ENCODE measurements around the gene CFAP107.
"Not testable (repeated sequence)": the region's sequence is repeated elsewhere in the genome, so short reads cannot be mapped to it uniquely, and the experiment has no call there.

The CFAP107 gene, protein sequence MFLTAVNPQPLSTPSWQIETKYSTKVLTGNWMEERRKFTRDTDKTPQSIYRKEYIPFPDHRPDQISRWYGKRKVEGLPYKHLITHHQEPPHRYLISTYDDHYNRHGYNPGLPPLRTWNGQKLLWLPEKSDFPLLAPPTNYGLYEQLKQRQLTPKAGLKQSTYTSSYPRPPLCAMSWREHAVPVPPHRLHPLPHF

DNA sequence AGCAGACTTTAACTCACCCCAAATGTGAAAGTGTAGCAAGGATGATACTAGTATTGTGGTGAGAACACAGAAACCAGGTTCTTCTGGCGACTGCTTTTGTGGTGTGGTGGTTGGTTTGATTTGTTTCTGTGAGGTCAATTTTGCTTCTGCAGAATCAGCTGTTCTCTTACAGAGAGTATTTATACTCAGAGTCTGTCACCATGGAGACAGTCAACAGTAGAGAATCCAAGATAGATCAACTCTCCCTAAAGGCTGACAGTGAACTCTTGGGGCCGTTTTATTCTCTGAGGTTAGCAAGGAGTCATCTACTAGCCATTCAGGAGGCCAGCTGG lies at the start of gene CFAP107:
Gene CFAP107 (plus strand): TSS at position 209 of the 332 bp plus-strand sequence. CDS start 231 bp downstream, outside the sequence.
- DNase-seq = no peak

DNA sequence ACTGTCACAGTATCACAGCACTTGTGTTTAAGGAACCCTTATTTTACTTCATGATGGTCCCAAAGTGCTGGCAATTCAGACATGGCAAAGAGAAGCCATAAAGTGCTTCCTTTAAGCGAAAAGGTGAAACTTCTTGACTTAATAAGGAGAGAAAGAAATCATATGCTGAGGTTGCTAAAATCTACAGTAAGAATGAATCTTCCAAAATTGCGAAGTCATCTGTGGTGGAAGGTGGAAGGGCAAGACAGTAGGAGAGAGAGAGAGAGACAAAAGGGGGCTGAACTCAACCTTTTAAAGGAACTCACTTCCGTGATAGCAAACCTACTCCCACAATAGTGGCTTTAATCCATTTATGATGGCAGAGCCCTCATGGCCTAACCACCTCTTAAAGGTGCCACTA lies 49.3 kb upstream of the CFAP107 start:
- no peak for DNase-seq

DNA sequence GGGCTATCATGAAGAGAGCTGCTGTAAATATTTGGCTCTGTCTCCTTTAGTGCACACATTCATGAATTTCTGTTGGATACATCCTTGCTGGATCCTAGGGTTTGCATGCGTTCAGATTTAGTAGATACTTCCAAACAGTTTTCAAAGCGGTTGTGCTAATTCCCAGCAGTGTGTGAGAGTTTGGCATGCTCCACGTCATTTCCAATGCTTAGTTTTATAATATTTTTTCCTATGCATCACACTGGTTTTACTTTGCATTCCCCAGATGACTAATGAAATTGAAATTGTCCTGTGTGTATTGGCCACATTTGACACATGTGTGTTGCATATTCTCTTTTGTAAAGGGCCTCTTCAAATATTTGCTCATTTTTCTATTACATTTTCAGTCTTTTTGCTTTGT lies 48.6 kb upstream of the CFAP107 start:
- DNase-seq = no peak

DNA sequence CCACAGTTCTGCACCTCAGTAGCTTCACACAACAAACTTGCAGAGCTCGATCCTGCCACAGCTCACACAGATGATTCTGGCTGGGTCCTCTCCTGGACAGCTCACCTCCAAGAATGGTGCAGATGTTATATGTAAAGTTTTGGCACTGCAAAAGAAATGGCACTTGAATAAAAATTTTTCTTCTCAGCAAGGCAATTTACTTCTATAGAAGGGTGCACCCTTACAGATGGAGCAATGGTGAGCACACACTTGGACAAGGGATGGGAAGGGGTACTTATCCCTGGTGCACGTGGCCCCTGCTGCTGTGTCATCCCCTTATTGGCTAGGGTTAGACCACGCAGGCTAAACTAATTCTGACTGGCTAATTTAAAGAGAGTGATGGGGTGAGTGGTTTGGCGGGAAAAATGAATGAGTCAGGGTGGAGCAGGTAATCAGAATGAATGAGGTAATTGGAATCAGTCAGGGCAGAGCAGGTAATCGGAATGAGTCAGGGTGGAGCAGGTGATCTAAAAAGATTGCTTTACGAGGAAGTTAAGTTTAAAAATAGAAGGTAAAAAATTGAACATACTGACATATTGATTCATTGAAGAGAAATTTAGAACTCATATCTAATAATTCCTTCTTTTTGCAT lies 42.1 kb upstream of the CFAP107 start:
- no peak for DNase-seq

DNA sequence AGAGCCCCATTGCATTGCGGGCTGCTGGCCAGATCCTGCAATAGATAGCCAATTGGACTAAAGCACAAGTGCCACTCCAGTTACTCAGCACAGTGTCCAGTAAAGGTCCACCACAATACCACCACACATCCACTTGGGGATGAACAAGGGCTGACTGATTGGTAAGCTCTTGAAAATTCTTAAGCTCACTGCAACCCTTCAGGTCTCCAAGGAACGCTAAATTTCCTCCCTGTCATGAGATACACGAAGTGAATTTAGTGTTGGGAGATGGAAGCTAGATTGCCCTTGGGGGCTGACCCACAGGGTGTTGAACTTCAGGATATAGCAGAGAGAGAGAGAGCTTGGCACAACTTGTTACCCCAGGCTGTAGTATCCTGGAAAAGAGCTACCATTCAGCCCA lies 39.9 kb upstream of the CFAP107 start:
- DNase-seq = no peak

DNA sequence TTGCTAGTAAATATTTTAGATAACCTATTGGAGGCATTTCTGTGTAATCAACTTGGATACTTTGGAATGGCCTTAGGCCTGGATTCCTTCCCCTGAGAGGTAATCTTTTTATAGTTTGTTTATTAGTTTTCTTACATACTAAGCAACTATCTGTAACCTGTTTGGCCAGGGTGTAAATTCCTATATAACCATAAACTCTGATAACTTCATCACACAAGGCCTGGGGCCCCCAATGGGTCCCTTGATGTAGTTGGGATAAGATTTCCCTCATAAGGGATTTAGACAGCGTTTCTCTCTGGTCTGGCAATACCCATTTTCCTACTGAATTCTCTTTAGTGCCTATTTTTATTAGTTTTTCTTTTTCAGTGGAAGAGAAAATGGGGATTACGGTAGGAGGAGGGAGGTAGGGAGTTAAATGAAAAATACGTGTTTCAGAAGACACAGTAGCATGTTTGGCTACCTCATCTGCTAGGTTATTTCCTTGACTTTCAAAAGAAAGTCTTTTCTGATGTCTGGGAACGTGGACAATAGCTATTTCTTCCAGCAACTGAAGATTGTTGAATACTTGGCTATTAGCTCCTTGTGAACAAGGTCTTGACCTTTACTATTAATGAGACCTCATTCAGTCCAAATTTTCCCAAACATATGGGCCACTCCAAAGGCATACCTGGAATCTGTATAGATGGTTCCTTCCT lies 37.5 kb upstream of the CFAP107 start:
- DNase-seq = no peak

DNA sequence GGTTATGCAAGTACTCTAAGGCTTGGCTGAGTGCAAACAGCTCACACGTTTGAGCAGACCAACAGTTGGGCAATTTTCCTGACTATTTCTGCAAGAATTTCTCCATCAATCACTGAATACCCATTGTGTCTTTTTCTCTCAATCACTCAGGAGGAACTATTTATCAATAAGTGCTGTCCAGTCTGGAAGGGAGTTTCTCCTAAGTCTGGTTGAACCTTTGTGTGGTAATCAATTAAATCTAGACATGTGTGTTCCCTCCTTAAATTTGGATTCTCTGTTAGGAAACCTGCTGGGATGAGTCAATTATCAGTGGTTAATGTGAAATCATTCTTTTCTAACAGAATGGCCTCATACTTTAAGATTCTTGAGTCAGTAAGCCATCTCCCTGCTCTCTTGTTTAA lies 36.9 kb upstream of the CFAP107 start:
- DNase-seq = no peak

DNA sequence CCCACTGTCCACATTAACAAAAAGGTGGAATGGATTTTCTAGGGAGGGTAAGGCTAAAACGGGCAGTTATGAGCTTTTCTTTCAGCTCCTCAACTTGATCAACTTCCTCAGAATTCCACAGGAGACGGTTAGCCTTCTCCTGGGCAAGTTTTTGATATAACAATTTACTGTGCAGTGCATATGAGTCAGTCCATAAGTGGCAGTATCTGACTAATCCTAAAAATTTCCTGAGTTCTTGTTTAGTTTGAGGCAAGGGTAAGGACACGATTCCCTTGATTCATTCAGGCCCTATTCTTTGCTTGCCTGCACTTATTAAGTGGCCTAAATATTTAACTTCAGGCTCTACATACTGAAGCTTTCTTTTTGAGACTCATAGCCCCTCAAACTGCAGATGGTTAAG lies 36.3 kb upstream of the CFAP107 start:
- no peak for DNase-seq

DNA sequence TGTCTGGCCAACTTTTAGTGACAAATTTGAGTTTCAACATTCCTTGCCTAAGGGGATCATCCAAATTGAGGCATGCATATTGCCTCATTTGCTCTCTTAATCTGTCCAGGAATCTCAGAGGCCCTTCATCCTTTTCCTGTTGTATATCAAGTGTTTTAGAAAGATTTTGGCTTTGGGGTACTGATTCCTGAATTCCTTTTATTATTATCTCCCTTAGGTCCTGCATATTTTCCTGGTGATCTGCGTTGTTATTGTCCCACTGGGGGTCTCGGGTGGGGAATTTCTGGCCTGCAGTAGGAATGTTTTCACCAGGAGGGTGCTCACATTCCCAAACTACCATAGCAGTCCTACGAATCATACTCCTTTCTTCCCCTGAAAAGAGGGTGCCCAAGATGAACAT lies 34.5 kb upstream of the CFAP107 start:
- DNase-seq = no peak

DNA sequence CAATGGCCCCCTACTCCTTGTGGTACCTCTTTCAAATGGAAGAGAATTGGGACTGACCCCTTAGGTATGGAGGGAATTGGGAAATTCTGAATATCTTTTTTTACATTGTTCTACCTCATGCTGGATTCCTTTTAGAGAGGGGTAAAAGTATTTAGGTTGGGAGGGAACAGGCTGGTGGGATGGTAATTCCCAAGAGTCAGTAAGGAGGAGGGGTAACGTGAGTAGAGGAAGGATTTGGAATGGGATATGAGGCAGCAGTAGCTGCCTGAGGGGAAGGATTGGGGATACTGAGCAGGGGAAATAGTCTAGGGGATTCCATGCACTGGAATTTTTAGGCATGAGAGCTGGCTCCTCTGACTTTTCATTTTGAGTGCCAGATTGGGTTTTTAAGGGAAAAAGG lies 33.9 kb upstream of the CFAP107 start:
- no peak for DNase-seq

DNA sequence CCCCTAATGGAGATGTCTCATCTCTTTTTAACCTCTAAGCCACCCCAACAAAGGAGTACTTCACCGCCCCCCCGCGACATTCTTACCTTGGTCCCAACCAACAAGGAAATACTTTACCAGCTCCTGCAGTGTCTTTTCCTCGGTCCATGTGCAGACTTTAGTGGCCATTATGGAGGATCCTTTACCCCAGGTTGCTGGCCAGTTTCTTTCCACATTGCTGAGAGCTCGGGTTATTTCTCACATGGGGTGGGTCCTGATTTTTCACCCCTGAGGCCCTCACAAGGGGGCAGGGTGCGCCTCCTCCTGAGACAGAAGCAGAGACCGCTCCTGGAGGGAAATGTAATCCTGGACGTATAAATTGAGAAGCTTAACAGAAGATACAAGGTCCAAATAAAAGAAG lies 33.1 kb upstream of the CFAP107 start:
- no peak for DNase-seq

DNA sequence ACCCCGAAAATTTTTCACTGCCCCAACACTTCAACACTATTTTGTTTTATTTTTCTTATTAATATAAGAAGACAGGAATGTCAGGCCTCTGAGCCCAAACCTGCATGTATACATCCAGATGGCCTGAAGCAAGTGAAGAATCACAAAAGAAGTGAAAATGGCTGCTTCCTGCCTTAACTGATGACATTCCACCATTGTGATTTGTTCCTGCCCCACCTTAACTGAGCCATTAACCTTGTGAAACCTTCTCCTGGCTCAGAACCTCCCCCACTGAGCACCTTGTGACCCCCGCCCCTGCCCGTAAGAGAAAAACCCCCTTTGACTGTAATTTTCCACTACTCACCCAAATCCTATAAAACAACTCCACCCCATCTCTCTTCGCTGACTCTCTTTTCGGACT lies 32.3 kb upstream of the CFAP107 start:
- not testable (repeated sequence) for DNase-seq

DNA sequence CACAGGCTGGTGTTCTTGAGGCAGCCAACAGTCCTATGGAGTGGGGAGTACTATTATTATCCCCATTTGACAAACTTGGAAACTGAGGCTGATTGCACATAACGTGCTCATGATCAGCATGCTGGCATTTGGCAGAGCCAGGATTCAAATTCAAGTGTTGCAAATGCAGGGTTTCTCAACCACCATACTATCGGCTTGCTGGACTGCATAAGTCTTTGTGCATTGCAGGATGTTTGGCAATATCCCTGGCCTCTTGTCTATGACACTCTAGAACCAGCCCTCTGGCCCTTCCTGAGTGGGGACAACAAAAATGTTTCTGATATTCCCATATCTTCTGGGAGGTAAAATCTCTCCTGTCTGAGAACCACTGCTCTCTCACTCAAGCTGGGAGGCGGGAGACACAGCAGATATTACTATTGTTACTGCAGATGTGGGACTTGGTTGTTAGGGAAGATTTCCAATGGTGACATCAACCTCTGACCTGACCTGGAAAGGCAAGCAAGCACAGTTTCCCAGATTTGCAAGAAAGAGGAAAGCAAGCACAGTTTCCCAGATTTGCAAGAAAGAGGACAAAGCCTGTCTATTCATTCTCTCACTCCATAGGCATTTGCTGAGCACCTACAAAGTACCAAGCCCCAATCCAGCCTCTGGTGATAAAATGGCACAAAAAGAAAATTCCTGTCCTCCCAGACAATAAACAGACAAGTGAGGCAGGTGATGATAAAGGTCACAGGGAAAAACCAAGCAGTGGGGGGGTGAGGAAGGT lies 31.1 kb upstream of the CFAP107 start:
- no peak for DNase-seq

DNA sequence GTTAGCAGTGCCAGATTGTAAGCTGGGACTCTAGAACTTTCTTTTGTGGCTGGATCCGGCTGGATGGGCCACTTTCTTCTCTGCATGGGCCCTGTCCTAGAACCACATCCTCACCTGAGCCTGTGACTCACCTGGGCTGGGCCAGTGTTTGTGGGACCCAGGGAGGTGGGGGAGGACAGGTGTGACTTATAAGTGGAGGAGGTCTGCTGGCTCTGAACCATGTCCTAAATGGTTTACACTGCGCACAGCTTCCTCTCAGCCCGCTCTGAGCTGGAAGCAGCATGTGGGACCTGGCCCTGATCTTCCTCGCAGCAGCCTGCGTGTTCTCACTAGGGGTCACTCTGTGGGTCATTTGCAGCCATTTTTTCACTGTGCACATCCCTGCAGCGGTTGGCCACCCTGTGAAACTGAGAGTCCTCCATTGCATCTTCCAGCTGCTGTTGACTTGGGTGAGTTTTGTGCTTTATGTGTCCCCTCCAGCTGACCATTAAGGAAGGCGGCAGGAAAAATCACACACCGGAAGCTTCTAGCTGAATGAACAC lies 30.0 kb upstream of the CFAP107 start, which contains the start of gene AADACL3:
Gene AADACL3 (plus strand): TSS at position 215 of the 542 bp plus-strand sequence. CDS start 67 bp downstream, at position 282.
- no peak for DNase-seq

DNA sequence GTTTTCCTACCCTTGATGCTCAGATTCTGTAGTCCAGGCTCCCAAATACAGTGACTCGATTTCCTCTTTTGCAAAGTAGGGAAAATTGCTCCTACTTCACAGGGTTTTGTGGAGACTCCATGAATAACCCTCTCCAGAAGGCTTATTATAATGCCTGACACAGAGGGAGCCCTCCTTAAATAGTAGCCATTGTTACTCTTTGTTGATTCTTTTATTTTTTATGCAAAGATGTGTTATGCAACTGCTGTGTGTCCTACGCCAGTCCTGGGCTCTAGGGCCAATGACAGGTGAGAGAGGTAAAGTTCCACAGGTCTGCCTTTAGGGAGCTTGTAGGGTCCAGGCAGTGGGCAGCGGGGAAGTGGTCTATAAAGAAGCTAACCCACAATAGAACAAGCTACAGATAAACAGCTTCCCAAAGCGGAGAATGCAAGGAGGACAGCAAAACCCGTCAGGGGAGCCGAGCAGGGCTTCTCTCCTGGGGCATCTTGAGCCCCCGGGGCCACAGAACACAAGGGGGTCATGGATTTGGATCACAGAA lies 28.6 kb upstream of the CFAP107 start:
- no peak for DNase-seq

DNA sequence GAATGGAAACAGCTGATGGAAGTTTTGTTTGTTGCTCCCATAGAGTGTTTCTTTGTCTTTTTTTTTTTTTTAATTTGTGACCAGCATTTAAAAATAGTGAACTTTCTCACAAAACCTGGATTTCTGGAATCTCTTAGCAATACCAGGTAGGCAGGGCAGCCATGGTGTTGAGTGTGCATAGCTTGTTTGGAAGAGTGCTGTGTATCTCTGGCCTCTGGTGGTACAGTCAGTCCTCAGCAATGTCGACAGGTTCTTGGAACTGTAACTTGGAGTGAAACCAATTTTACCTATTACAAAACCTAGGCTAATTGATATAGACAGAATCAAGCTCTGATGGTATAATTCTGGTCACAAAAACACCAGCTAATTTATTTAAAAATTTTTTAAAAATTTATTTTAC lies 23.4 kb upstream of the CFAP107 start:
- DNase-seq = no peak

DNA sequence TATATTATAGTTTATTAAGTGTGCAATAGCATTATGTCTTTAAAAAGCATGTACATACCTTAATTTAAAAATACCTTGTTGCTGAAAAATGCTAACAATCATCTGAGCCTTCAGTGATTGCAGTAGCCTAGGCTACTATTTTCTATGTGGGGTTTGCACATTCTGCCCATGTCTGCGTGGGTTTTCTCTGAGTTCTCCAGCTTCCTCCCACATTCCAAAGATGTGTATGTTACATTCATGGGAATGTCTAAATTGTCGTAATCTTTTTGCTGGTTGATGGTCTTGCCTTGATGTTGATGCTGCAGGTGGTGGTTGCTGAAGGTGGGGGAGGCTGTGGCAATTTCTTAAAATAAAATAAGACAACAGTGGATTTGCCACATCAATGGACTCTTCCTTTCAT lies 17.6 kb upstream of the CFAP107 start:
- no peak for DNase-seq

DNA sequence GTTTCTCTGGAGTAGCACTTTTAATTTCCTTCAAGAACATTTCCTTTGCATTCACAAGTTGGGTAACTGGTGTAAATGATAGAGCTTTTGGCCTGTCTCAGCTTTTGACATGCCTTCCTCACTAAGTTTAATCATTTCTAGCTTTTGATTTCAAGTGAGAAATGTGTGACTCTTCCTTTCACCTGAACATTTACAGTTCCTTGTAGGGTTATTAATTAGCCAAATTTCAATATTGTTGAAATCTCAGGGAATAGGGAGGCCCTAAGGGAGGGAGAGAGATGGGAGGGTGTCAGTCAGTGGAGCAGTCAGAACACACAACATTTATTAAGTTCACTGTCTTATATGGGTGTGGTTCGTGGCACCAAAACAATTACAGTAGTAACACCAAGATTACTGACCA lies 15.8 kb upstream of the CFAP107 start:
- no peak for DNase-seq

DNA sequence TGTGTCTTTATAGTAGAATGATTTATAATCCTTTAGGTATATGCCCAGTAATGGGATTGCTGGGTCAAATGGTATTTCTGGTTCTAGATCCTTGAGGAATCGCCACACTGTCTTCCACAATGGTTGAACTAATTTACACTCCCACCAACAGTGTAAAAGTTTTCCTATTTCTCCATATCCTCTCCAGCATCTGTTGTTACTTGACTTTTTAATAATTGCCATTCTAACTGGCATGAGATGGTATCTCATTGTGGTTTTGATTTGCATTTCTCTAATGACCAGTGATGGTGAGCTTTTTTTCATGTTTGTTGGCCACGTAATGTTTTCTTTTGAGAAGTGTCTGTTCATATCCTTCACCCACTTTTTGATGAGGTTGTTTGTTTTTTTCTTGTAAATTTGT lies 14.9 kb upstream of the CFAP107 start:
- not testable (repeated sequence) for DNase-seq

DNA sequence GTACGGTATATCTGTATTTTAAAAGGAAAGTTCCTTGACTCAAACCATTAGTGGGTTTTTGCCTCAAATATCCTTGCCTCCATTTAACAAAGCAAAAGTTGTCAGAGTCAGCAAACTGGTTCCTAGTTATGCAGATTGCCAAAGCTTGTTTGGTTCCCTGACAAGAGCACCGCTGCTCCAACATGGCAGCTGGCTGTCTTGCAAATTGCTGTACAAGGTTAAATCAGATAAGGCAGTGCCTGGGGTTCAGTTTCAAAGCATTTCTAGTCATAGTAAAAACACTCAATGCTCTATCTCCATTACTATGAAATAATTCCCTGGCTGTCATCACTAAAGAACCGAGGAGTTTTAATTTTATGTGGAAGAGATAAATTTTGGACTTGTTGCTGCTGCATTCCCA lies 11.3 kb upstream of the CFAP107 start:
- no peak for DNase-seq

DNA sequence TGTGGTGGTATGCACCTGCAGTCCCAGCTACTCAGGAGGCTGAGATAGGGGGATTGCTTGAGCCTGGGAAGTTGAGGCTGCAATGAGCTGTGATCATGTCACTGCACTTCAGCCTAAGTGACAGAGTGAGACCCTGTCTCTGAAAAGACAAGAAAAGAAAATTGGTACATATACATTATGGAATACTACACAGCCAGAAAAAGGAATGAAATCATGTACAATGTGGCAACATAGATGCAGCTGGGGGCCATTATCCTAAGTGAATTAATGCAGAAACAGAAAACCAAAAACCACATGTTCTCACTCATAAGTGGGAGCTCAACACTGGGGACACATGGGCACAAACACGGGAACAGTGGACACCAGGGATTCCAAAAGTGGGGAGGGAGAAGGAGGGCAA lies 7.1 kb upstream of the CFAP107 start:
- DNase-seq = no peak

DNA sequence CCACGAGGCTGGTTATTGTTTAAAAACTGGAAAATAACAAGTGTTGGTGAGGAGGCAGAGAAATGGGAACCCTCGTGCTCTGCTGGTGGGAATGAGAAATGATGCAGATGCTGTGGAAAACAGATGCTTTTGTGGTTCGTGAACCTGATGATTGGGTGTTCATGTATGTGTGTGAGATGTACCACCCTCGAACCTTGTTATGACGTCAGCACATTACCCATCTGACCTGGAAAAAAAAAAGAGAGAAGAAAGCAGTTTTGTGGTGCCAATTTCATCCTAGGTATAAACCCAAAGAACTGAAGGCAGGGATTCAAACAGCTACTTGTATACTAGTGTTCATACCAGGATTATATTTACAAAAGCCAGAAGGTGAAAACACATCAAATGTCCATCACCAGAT lies 6.4 kb upstream of the CFAP107 start:
- DNase-seq = no peak

DNA sequence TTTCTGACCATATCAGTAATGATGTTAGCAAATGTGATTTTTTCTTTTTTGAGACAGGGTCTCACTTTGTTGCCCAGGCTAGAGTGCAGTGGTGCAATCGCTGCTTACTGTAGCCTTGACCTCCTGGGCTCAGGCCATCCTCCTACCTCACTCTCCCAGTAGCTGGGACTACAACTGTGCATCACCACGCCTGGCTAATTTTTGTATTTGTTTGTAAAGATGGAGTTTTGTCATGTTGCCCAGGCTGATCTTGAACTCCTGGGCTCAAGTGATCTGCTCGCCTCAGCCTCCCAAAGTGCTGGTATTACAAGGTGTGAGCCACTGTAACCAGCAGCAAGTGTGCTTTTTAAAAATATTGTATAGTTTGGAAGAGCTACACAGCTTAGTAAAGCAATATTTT lies 4.1 kb upstream of the CFAP107 start:
- DNase-seq = no peak
